Measurements from ENCODE around the gene ARSB. TPM values are rescaled to one million over a fixed set of nuclear protein-coding genes. Genes with fewer than 3 reads are reported as not detected.

The ARSB gene
- total RNA-seq, 1 donor from 2014 or later: 30.2 TPM

- Histone ChIP-seq H3K4me1 (ENCODE audit: insufficient read depth, low read length) (no peaks in the 10 kb centered on the region), H3K79me2 (ENCODE audit: insufficient read depth, low read length) (no peaks in the 10 kb centered on the region), H3K9ac (ENCODE audit: low read length) (no peak overlapping the region), H3K4me2 (ENCODE audit: low read length) (no peak overlapping the region), H3K36me3 (ENCODE audit: insufficient read depth, low read length) (no peaks in the 10 kb centered on the region), H3K9me3 (ENCODE audit: insufficient read depth, low read depth, low read length) (no peaks in the 10 kb centered on the region), H3K27ac (ENCODE audit: low read depth, low read length) (no peak overlapping the region), H2AFZ (ENCODE audit: low read depth, low read length) (no peak overlapping the region), H4K20me1 (ENCODE audit: insufficient read depth, low read length) (no peaks in the 10 kb centered on the region), H3K27me3 (ENCODE audit: insufficient read depth, low read length) (no peaks in the 10 kb centered on the region), H3K4me3 (ENCODE audit: insufficient read depth, low read depth, low read length) (no peak overlapping the region)
- H3K4me3 Mint-ChIP-seq (ENCODE audit: unreplicated experiment): no peak overlapping the region
- peaks cover 2% of the 10 kb centered on the region for H3K36me3 Mint-ChIP-seq (ENCODE audit: low read depth, unreplicated experiment)
- DNase-seq (ENCODE audit: low read depth) (no peak), FAIRE-seq (no peak)
- H3K4me1 Mint-ChIP-seq (ENCODE audit: low read depth, unreplicated experiment): no peaks in the 10 kb centered on the region
- no peaks in the 10 kb centered on the region for H3K27me3 Mint-ChIP-seq (ENCODE audit: low read depth, unreplicated experiment)
- no peak overlapping the region for H3K27ac Mint-ChIP-seq (ENCODE audit: unreplicated experiment)
- no peak for TF ChIP-seq CTCF (IDR thresholded peaks at IDR 0.05; ENCODE audit: insufficient read depth, low read depth, low read length)
- TF ChIP-seq EZH2 (IDR thresholded peaks at IDR 0.05; ENCODE audit: insufficient read depth, low read length): no peak
- peaks cover 1% of the 10 kb centered on the region for H3K9me3 Mint-ChIP-seq (ENCODE audit: unreplicated experiment)
Measured at GRCh38 chr5:78821536-78822021, 163.5 kb downstream of the ARSB start.

- Mint-ChIP-seq H3K27me3 (ENCODE audit: low read depth, unreplicated experiment) (no peaks in the 10 kb centered on the region), H3K4me3 (ENCODE audit: unreplicated experiment) (no peak overlapping the region), H3K36me3 (ENCODE audit: low read depth, unreplicated experiment) (peaks cover 2% of the 10 kb centered on the region), H3K27ac (ENCODE audit: unreplicated experiment) (no peak overlapping the region), H3K9me3 (ENCODE audit: unreplicated experiment) (no peaks in the 10 kb centered on the region), H3K4me1 (ENCODE audit: low read depth, unreplicated experiment) (peaks cover 5% of the 10 kb centered on the region)
- H3K27me3 ChIP-seq (ENCODE audit: insufficient read depth, low read length): no peaks in the 10 kb centered on the region
- TF ChIP-seq CTCF (IDR thresholded peaks at IDR 0.05; ENCODE audit: insufficient read depth, low read depth, low read length): no peak
- no peak for TF ChIP-seq EZH2 (IDR thresholded peaks at IDR 0.05; ENCODE audit: insufficient read depth, low read length)
- H2AFZ ChIP-seq (ENCODE audit: low read depth, low read length): no peak overlapping the region
- no peaks in the 10 kb centered on the region for H4K20me1 ChIP-seq (ENCODE audit: insufficient read depth, low read length)
- H3K36me3 ChIP-seq (ENCODE audit: insufficient read depth, low read length): no peaks in the 10 kb centered on the region
- H3K4me1 ChIP-seq (ENCODE audit: insufficient read depth, low read length): no peaks in the 10 kb centered on the region
- no peak overlapping the region for H3K4me2 ChIP-seq (ENCODE audit: low read length)
- FAIRE-seq (no peak), DNase-seq (ENCODE audit: low read depth) (no peak)
- no peaks in the 10 kb centered on the region for H3K79me2 ChIP-seq (ENCODE audit: insufficient read depth, low read length)
- H3K9me3 ChIP-seq (ENCODE audit: insufficient read depth, low read depth, low read length): no peaks in the 10 kb centered on the region
- H3K27ac ChIP-seq (ENCODE audit: low read depth, low read length): no peak overlapping the region
- H3K9ac ChIP-seq (ENCODE audit: low read length): no peak overlapping the region
- no peak overlapping the region for H3K4me3 ChIP-seq (ENCODE audit: insufficient read depth, low read depth, low read length)
Measured at GRCh38 chr5:78819707-78820106, 165.4 kb downstream of the ARSB start.

- no peak for FAIRE-seq
- Histone ChIP-seq H3K9ac (ENCODE audit: low read length) (no peak overlapping the region), H3K36me3 (ENCODE audit: insufficient read depth, low read length) (no peaks in the 10 kb centered on the region), H3K79me2 (ENCODE audit: insufficient read depth, low read length) (no peaks in the 10 kb centered on the region), H4K20me1 (ENCODE audit: insufficient read depth, low read length) (no peaks in the 10 kb centered on the region), H3K27me3 (ENCODE audit: insufficient read depth, low read length) (no peaks in the 10 kb centered on the region), H3K4me2 (ENCODE audit: low read length) (no peak overlapping the region), H3K4me1 (ENCODE audit: insufficient read depth, low read length) (no peaks in the 10 kb centered on the region), H3K9me3 (ENCODE audit: insufficient read depth, low read depth, low read length) (no peaks in the 10 kb centered on the region), H3K4me3 (ENCODE audit: insufficient read depth, low read depth, low read length) (no peak overlapping the region), H3K27ac (ENCODE audit: low read depth, low read length) (no peak overlapping the region), H2AFZ (ENCODE audit: low read depth, low read length) (no peak overlapping the region)
- H3K36me3 Mint-ChIP-seq (ENCODE audit: low read depth, unreplicated experiment): peaks cover 2% of the 10 kb centered on the region
- peak; percentile 73 for DNase-seq (ENCODE audit: low read depth)
- no peaks in the 10 kb centered on the region for H3K27me3 Mint-ChIP-seq (ENCODE audit: low read depth, unreplicated experiment)
- H3K4me3 Mint-ChIP-seq (ENCODE audit: unreplicated experiment): no peak overlapping the region
- no peaks in the 10 kb centered on the region for H3K9me3 Mint-ChIP-seq (ENCODE audit: unreplicated experiment)
- H3K4me1 Mint-ChIP-seq (ENCODE audit: low read depth, unreplicated experiment): peaks cover 10% of the 10 kb centered on the region
- TF ChIP-seq EZH2 (IDR thresholded peaks at IDR 0.05; ENCODE audit: insufficient read depth, low read length) (no peak), CTCF (IDR thresholded peaks at IDR 0.05; ENCODE audit: insufficient read depth, low read depth, low read length) (no peak)
- peak overlapping the region; percentile 24 for H3K27ac Mint-ChIP-seq (ENCODE audit: unreplicated experiment)
Measured at GRCh38 chr5:78819166-78819565, 165.9 kb downstream of the ARSB start.

All from astrocyte (in vitro differentiated cells and primary cell).